K562 (cell line): ENCODE measurements around the gene CA7. TPM values are rescaled to one million over a fixed set of nuclear protein-coding genes. Genes with fewer than 3 reads are reported as not detected.

Experiments
- ATAC-seq: fragments of 200-7000 bp; cut with Tn5 transposase; 3 replicates; pipeline ENCODE4 v1.9.1; 2020; ENCODE audit warnings: moderate library complexity
- BruUV-seq: library from RNA; stranded (reverse); fragments of 400-500 nt; replicated peaks from 2 replicates; lab custom pipeline; 2021; lab: Mats Ljungman, UMichigan
- CTCF ChIA-PET: fragments of 300-600 bp; formaldehyde crosslinking; extraction: SDS; loops from one replicate; lab custom pipeline; 2021; ENCODE audit warnings: low intra/inter-chr PET ratio; lab: Yijun Ruan, JAX
- POLR2A ChIA-PET: fragments of 300-600, 350-650 bp; sonication (Branson Sonifier 250); formaldehyde crosslinking; extraction: SDS; loops from one replicate; lab custom pipeline; 2021; ENCODE audit warnings: antibody characterized with exemption, inconsistent platforms; lab: Yijun Ruan, JAX
- DNase-seq, 4 experiments: peaks; one replicate each; pipeline versions ENCODE4 v3.0.0 to v3.0.0-alpha.2; 2011 to 2018; ENCODE audit warnings: low spot score in 3 of 4, mixed read lengths in 3 of 4; ENCODE audit errors: extremely low read depth in 1 of 4
- FAIRE-seq: peaks from 2 replicates; lab custom pipeline; 2011; peaks lifted over from hg19 to GRCh38; lab: Jason Lieb, UNC
- H2AFZ ChIP-seq: 2 replicates; pipeline ENCODE4 v1.6.0; 2011; ENCODE audit warnings: low read depth, low read length, control low read depth, inconsistent platforms
- H3K27ac ChIP-seq: fragments of 200-600 bp; 3 replicates; pipeline ENCODE4 v1.8.0; 2011; ENCODE audit warnings: low read depth, mild to moderate bottlenecking, control low read depth, inconsistent platforms, low read length, moderate library complexity, mixed read lengths; ENCODE audit errors: extremely low read depth
- H3K27me3 ChIP-seq, 2 experiments: fragments of 300-600 bp in 1 of 2; 2 replicates in 1 of 2; 3 replicates in 1 of 2; pipeline versions ENCODE4 v1.6.0 to v1.8.0; 2011; ENCODE audit warnings: inconsistent platforms in 2 of 2, low read length in 2 of 2, mild to moderate bottlenecking in 1 of 2, mixed read lengths in 1 of 2, moderate library complexity in 1 of 2; ENCODE audit not compliant: control insufficient read depth in 2 of 2, insufficient read depth in 2 of 2
- H3K36me3 ChIP-seq: fragments of 300-600 bp; 3 replicates; pipeline ENCODE4 v1.8.0; 2011; ENCODE audit warnings: mild to moderate bottlenecking, low read length, inconsistent platforms; ENCODE audit not compliant: control insufficient read depth, insufficient read depth
- H3K4me1 ChIP-seq, 2 experiments: fragments of 200-600 bp in 1 of 2; replicated peaks in 1 of 2; 2 replicates in 1 of 2; 3 replicates in 1 of 2; pipeline versions ENCODE4 v1.5.1 to v1.8.0; 2011; ENCODE audit warnings: inconsistent platforms in 2 of 2, low read length in 2 of 2, mild to moderate bottlenecking in 1 of 2, mixed read lengths in 1 of 2, moderate library complexity in 1 of 2; ENCODE audit not compliant: control insufficient read depth in 2 of 2, insufficient read depth in 2 of 2
- H3K4me2 ChIP-seq: 2 replicates; pipeline ENCODE4 v1.6.1; 2011; ENCODE audit warnings: low read length, control low read depth, inconsistent platforms, mixed read lengths; ENCODE audit not compliant: insufficient read depth
- H3K4me3 ChIP-seq: fragments of 200-600 bp; sonication (generic), shearing (Covaris generic); 2 replicates; pipeline ENCODE4 v1.5.1; 2016; ENCODE audit warnings: control low read depth, inconsistent platforms
- H3K79me2 ChIP-seq: fragments of 200-600 bp; 3 replicates; pipeline ENCODE4 v1.8.0; 2011; ENCODE audit warnings: low read length, inconsistent platforms; ENCODE audit not compliant: control insufficient read depth, insufficient read depth
- H3K9ac ChIP-seq, 2 experiments: 2 replicates each; pipeline versions ENCODE4 v1.6.0 to v1.6.1; 2011; ENCODE audit warnings: low read depth in 2 of 2, low read length in 2 of 2, control low read depth in 1 of 2, inconsistent platforms in 1 of 2, mild to moderate bottlenecking in 1 of 2, mixed read lengths in 1 of 2; ENCODE audit not compliant: insufficient read depth in 1 of 2
- H3K9me1 ChIP-seq: one replicate; pipeline ENCODE4 v1.6.0; 2011; ENCODE audit warnings: inconsistent platforms, mild to moderate bottlenecking, low read length, moderate library complexity; ENCODE audit not compliant: control insufficient read depth, insufficient read depth
- H3K9me3 ChIP-seq: replicated peaks from 2 replicates; pipeline ENCODE4 v1.5.1; 2011; ENCODE audit warnings: low read depth, low read length, inconsistent platforms; ENCODE audit not compliant: control insufficient read depth, insufficient read depth
- H4K20me1 ChIP-seq: replicated peaks from 2 replicates; pipeline ENCODE4 v1.6.1; 2011; ENCODE audit warnings: low read length, inconsistent platforms, mixed read lengths; ENCODE audit not compliant: control insufficient read depth, insufficient read depth
- HCFC1 ChIP-seq: IDR thresholded peaks from 2 replicates; pipeline ENCODE4 v1.6.1; 2012; ENCODE audit warnings: low read depth, low read length, improper control_type of control experiment
- JUND ChIP-seq, 2 experiments: IDR thresholded peaks; 2 replicates in 1 of 2; 3 replicates in 1 of 2; pipeline ENCODE4 v1.6.1; 2011; ENCODE audit warnings: borderline replicate concordance in 2 of 2, low read depth in 2 of 2, low read length in 2 of 2, improper control_type of control experiment in 1 of 2, missing biosample characterization in 1 of 2, missing genetic modification characterization in 1 of 2, missing genetic modification reagents in 1 of 2
- LARP7 ChIP-seq: fragments of 450-650 bp; IDR thresholded peaks from 2 replicates; pipeline ENCODE4 v1.6.1; 2016
- LEF1 ChIP-seq: fragments of 450-650 bp; IDR thresholded peaks from 2 replicates; pipeline ENCODE4 v1.6.1; 2016; ENCODE audit warnings: mild to moderate bottlenecking
- MYC ChIP-seq, 2 experiments: fragments of 250-450 bp in 1 of 2; sonication (Bioruptor Pico) in 1 of 2; IDR thresholded peaks; 2 replicates each; pipeline versions ENCODE4 v1.5.1 to v1.6.1; 2012 to 2021; ENCODE audit warnings: low read depth in 2 of 2, borderline replicate concordance in 1 of 2, improper control_type of control experiment in 1 of 2, low read length in 1 of 2, mild to moderate bottlenecking in 1 of 2, moderate library complexity in 1 of 2
- NCOR1 ChIP-seq: fragments of 450-650 bp; IDR thresholded peaks from 2 replicates; pipeline ENCODE4 v1.6.1; 2016; ENCODE audit warnings: mild to moderate bottlenecking, moderate library complexity
- SMAD1 ChIP-seq: fragments of 150-350 bp; IDR thresholded peaks from 2 replicates; pipeline ENCODE4 v1.6.1; 2014; ENCODE audit warnings: low read length, low read depth; ENCODE audit not compliant: partially characterized antibody
- SRSF1 ChIP-seq: fragments of 200-400 bp; formaldehyde crosslinking; IDR thresholded peaks from 2 replicates; pipeline ENCODE4 v1.6.1; 2017; ENCODE audit warnings: mild to moderate bottlenecking, low read depth, low read length, moderate library complexity
- TCF3 ChIP-seq: sonication (generic); formaldehyde crosslinking; IDR thresholded peaks from 2 replicates; pipeline ENCODE4 v1.4.0; 2020; ENCODE audit warnings: mild to moderate bottlenecking, missing genetic modification reagents
- ZNF140 ChIP-seq: fragments of 250-450 bp; sonication (Bioruptor Pico); IDR thresholded peaks from 2 replicates; pipeline ENCODE4 v1.8.0; 2021; ENCODE audit warnings: moderate library complexity, mild to moderate bottlenecking, inconsistent platforms
- ZNF77 ChIP-seq: fragments of 250-450 bp; sonication (Bioruptor Pico); IDR thresholded peaks from 2 replicates; pipeline ENCODE4 v1.5.0; 2020
- WGBS: fragments of 100-300 bp; shearing (Covaris generic); methylation state at CpG from one replicate; pipeline ENCODE4 v1.1.6; 2016; ENCODE audit warnings: low coverage, mixed read lengths; ENCODE audit not compliant: insufficient coverage; ENCODE audit errors: missing lambda C conversion rate; 5-methylcytosine and 5-hydroxymethylcytosine counted together
- in situ Hi-C: fragments of 300-500 bp; cut with MboI; formaldehyde crosslinking; loops from 4 replicates; pipeline ENCODE4 v1.15.0; 2018; ENCODE audit warnings: inconsistent platforms, mixed read lengths
- intact Hi-C: fragments of 100-400 bp; cut with micrococcal nuclease; formaldehyde crosslinking; loops from 2 replicates; pipeline ENCODE4 v1.14.2; 2022
- polyA plus RNA-seq, 8 experiments: library from polyadenylated mRNA; depleted of rRNA in 4 of 8; stranded (reverse) in 5 of 8; unstranded in 3 of 8; fragments of >200 nt; fragmentation: Nextera tagmentation in 2 of 8; fragmentation: Illumina TruSeq in 1 of 8; extraction: Ambion mirVana in 2 of 8; extraction: Trizol in 1 of 8; gene quantifications; 2 replicates each; pipeline versions ENCODE4 v1.2.1 to v1.2.3, GENCODE V29; 2011 to 2014; ENCODE audit warnings: inconsistent platforms in 1 of 8, missing spikeins in 1 of 8
- total RNA-seq, 7 experiments: library from RNA; depleted of rRNA in 6 of 7; stranded (reverse); fragments of >200 nt in 6 of 7; fragmentation: Illumina TruSeq in 2 of 7; extraction: Trizol in 2 of 7; gene quantifications; 2 replicates each; pipeline versions ENCODE4 v1.2.1 to v1.2.3, GENCODE V29; 2011 to 2021; ENCODE audit warnings: low replicate concordance in 1 of 7
- TF ChIP-seq, protein P1 (sequence below): IDR thresholded peaks from 2 replicates; pipeline ENCODE4 v1.6.1; 2011; ENCODE audit not compliant: insufficient read length; ENCODE audit errors: extremely low read depth
- TF ChIP-seq, protein P2 (sequence below), 2 experiments: fragments of 450-650 bp in 1 of 2; sonication (generic) in 1 of 2; formaldehyde crosslinking in 1 of 2; IDR thresholded peaks in 1 of 2; conservative IDR thresholded peaks in 1 of 2; 2 replicates each; pipeline versions ENCODE4 v1.6.1 to v1.8.1; 2016 to 2023; ENCODE audit warnings: mild to moderate bottlenecking in 2 of 2, moderate library complexity in 2 of 2, inconsistent platforms in 1 of 2, missing genetic modification reagents in 1 of 2

CA7 gene
- total and polyA plus RNA-seq, 9 of the 15 experiments (the other 6 are each of a cell fraction or from before 2014, with no cell fraction given) = 0.03 to 0.07 (median 0.05) TPM; not detected in 5

DNA sequence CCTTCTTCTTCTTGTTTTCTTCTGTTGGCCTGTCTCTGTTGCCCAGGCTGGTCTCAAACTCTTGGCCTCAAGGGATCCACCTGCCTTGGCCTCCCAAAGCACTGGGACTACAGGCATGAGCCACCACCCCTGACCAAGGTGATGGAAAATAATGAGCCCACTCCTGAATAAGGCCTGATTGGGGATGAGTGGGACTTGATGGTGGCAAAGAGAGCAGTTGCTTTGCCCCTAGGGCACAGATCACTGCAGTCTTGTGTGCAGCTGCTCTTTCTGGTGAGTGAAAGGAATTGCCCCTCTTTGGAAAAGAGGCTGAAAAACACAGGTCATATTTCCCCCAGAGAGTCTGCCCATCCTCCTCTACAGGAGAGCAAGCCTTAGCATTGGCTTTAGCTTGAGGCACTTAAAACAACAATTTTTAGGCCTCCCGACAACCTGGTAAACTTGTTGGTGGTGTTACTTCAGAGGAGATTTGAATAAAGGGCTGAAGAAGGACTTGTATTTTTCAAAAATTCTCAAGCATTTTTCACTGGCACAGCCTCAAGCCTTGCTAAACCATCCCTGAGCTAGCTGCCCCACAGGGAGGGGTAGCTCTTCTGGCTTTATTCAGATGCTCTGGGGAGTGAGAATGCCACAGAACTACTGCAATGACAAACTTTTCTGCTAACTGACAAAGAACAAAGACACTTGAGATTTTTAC lies 30.0 kb downstream of the CA7 start:
- FAIRE-seq (no peak), ATAC-seq (no peak)

DNA sequence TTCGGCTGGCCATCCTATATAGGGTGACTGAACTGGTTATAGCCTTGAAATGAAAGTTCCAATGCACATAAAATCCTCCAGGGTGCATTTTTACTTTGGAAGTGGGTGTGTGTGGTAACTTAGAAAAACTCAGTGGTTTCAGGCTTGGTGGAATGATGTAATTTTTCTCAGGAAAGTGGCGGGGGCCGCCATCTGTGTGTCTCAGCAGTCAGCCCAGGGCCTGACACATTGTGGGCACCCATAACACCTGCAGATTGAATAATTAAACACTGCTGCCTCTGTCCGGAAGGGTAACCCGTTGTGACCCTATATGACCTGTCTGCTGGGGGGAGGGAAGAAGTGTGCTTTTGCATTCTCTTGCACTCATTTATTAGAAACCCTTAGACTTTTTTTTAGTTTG lies 33.9 kb downstream of the CA7 start:
- no peak overlapping the region for H3K4me2 ChIP-seq
- no peaks in the 10 kb centered on the region for H3K27me3 ChIP-seq
- no peaks in the 10 kb centered on the region for H3K9me1 ChIP-seq
- no peak overlapping the region for H3K4me3 ChIP-seq
- no peaks in the 10 kb centered on the region for H3K9me3 ChIP-seq
- POLR2A ChIA-PET = no interaction called here
- CTCF ChIA-PET = no interaction called here
- peak overlapping the region; percentile 27 for H2AFZ ChIP-seq
- H3K27ac ChIP-seq = peak overlapping the region; percentile 24; the same call in 1 of the 3 replicates
- no TSS peak for BruUV-seq
- H3K36me3 ChIP-seq = peaks cover 5% of the 10 kb centered on the region; the same call in 1 of the 3 replicates
- no peaks in the 10 kb centered on the region; the same call in 1 of the 2 replicates for H4K20me1 ChIP-seq
- H3K9ac ChIP-seq = no peak overlapping the region
- FAIRE-seq (no peak), DNase-seq (no peak), ATAC-seq (no peak)
- intact Hi-C loops = no loop called here
- in situ Hi-C loops = no loop called here
- H3K4me1 ChIP-seq = peaks cover 24 to 42% of the 10 kb centered on the region in 2 experiments
- 46% methylated on average over 5 of the region's 5 CpGs for WGBS
- H3K79me2 ChIP-seq = peaks cover 20% of the 10 kb centered on the region
- TF ChIP-seq SRSF1 (no peak), ZNF77 (CRISPR knock-in tag) (no peak), TCF3 (CRISPR knock-in tag) (no peak), JUND (IDR thresholded peaks at IDR 0.05; ENCODE audit: borderline replicate concordance, low read depth, low read length) (no peak), JUND (tag; IDR thresholded peaks at IDR 0.05; ENCODE audit: borderline replicate concordance, low read depth, low read length) (peak; percentile 38; the same call in 1 of the 3 replicates), MYC (IDR thresholded peaks at IDR 0.05; ENCODE audit: low read depth, low read length) (no peak), MYC (CRISPR knock-in tag; IDR thresholded peaks at IDR 0.05; ENCODE audit: borderline replicate concordance, low read depth) (no peak), SMAD1 (no peak), HCFC1 (no peak), LARP7 (no peak), LEF1 (peak; percentile 41; the same call in 1 of the 2 replicates)
- TF ChIP-seq, protein P1, sequence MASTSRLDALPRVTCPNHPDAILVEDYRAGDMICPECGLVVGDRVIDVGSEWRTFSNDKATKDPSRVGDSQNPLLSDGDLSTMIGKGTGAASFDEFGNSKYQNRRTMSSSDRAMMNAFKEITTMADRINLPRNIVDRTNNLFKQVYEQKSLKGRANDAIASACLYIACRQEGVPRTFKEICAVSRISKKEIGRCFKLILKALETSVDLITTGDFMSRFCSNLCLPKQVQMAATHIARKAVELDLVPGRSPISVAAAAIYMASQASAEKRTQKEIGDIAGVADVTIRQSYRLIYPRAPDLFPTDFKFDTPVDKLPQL = no peak
- TF ChIP-seq, protein P2, sequence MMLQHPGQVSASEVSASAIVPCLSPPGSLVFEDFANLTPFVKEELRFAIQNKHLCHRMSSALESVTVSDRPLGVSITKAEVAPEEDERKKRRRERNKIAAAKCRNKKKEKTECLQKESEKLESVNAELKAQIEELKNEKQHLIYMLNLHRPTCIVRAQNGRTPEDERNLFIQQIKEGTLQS (IDR thresholded peaks at IDR 0.05) = peak; percentile 63
- TF ChIP-seq, protein P2 (CRISPR knock-in tag; conservative IDR thresholded peaks at IDR 0.05) = no peak

More for the DNA sequence above, 30.0 kb downstream of the CA7 start:
- H3K79me2 ChIP-seq = no peaks in the 10 kb centered on the region
- no peak overlapping the region for H3K9ac ChIP-seq
- H3K4me1 ChIP-seq = peaks cover 10 to 20% of the 10 kb centered on the region in 2 experiments; a peak in 4 of 5 replicates
- POLR2A ChIA-PET = interaction anchor here (0.6 to 1.6 kb wide), 3 partner anchors 26 to 134 kb away, joined by 3 to 4 read pairs (median 3); partner anchors contain the start of gene NAE1
- H3K9me3 ChIP-seq = no peaks in the 10 kb centered on the region
- intact Hi-C loops (no loop called here), in situ Hi-C loops (no loop called here)
- no peak overlapping the region for H3K4me2 ChIP-seq
- 17% methylated on average over 1 of the region's 1 CpG for WGBS
- H3K9me1 ChIP-seq = no peaks in the 10 kb centered on the region
- no peak overlapping the region for H2AFZ ChIP-seq
- no peaks in the 10 kb centered on the region for H3K36me3 ChIP-seq
- no peaks in the 10 kb centered on the region for H4K20me1 ChIP-seq
- CTCF ChIA-PET = interaction anchor here (0.6 kb wide), 1 partner anchor 270 kb away, joined by 3 read pairs; no protein-coding TSS in a partner anchor
- TF ChIP-seq NCOR1 = no peak
- TF ChIP-seq ZNF140 (CRISPR knock-in tag) = no peak
- no peaks in the 10 kb centered on the region for H3K27me3 ChIP-seq
- H3K27ac ChIP-seq = 0 out of 3 replicates have a peak overlapping the region, but pooled peaks have one; percentile 6
- no peak for DNase-seq
- no TSS peak for BruUV-seq
- no peak overlapping the region for H3K4me3 ChIP-seq
